NCI-H345 treated with DMSO at 0.1 percent for 48 hours (cell line): ENCODE results near the gene DDX49.

Experiments used
- DNase-seq: peaks from one replicate; lab custom pipeline; 2025; ENCODE audit not compliant: unreplicated experiment; lab: John Stamatoyannopoulos, UW

DDX49 gene

GRCh38 chr19:18969931-18970659 lies 50.6 kb downstream of the DDX49 start:
- DNase-seq: no peak

GRCh38 chr19:18972301-18972811 lies 52.8 kb downstream of the DDX49 start:
- DNase-seq: no peak

- DNase-seq: no peak
These were observed 53.3 kb downstream of the DDX49 start for GRCh38 chr19:18972851-18973250.

GRCh38 chr19:18975011-18975410 lies 55.5 kb downstream of the DDX49 start:
- DNase-seq: no peak

- DNase-seq: no peak
These were observed 56.4 kb downstream of the DDX49 start for GRCh38 chr19:18975869-18976268.
